NB4 (cell line): ENCODE measurements around the gene BDKRB2.

Experiments used
- TF ChIP-seq, protein P1 (sequence below): IDR thresholded peaks from one replicate; pipeline ENCODE4 v1.5.1; 2012; ENCODE audit warnings: low read depth, low read length
- TF ChIP-seq, protein P2 (sequence below): IDR thresholded peaks from 2 replicates; pipeline ENCODE4 v1.6.1; 2011; ENCODE audit warnings: low read depth, low read length

DNA sequence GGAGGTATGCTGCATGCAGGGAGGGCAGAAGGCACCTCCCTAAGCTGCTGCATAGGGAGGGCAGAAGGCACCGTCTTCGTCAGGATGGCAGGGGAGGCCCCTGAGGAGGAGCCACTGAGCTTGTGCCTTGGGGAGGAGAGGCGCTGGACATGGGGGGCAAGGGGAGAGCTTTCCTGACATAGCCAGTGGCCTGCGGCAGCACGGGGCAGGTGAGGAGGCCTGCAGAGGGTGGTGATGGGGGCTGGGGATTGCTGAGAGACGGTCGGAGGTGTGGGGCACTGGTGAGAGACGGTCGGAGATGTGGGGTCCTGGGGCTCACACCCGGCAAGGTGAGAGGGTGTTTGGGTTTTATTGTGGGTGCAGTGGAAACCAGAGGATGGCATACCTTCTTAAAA lies 10.4 kb upstream of the BDKRB2 start:
- TF ChIP-seq, protein P1, sequence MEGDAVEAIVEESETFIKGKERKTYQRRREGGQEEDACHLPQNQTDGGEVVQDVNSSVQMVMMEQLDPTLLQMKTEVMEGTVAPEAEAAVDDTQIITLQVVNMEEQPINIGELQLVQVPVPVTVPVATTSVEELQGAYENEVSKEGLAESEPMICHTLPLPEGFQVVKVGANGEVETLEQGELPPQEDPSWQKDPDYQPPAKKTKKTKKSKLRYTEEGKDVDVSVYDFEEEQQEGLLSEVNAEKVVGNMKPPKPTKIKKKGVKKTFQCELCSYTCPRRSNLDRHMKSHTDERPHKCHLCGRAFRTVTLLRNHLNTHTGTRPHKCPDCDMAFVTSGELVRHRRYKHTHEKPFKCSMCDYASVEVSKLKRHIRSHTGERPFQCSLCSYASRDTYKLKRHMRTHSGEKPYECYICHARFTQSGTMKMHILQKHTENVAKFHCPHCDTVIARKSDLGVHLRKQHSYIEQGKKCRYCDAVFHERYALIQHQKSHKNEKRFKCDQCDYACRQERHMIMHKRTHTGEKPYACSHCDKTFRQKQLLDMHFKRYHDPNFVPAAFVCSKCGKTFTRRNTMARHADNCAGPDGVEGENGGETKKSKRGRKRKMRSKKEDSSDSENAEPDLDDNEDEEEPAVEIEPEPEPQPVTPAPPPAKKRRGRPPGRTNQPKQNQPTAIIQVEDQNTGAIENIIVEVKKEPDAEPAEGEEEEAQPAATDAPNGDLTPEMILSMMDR: no peak
- TF ChIP-seq, protein P2, sequence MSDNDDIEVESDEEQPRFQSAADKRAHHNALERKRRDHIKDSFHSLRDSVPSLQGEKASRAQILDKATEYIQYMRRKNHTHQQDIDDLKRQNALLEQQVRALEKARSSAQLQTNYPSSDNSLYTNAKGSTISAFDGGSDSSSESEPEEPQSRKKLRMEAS: no peak
